Skeletal muscle cell (primary cell): ENCODE measurements around the gene FHIT.

Experiments used
- DNase-seq: peaks from one replicate; pipeline ENCODE4 v3.0.0-alpha.2; 2010; ENCODE audit warnings: low read depth
- H3K4me3 ChIP-seq: 2 replicates; pipeline ENCODE4 v1.5.1; 2011; ENCODE audit warnings: low read depth, mild to moderate bottlenecking, control low read depth, low read length, moderate library complexity

Gene FHIT

GRCh38 chr3:60102154-60102553 is 1149.1 kb downstream of the FHIT start:
- no peak overlapping the region for H3K4me3 ChIP-seq
- DNase-seq: no peak

GRCh38 chr3:60101621-60102020 is 1149.6 kb downstream of the FHIT start:
- no peak for DNase-seq
- H3K4me3 ChIP-seq: no peak overlapping the region

- no peak overlapping the region for H3K4me3 ChIP-seq
- DNase-seq: no peak
Observed at GRCh38 chr3:60096403-60096802, 1154.8 kb downstream of the FHIT start.

GRCh38 chr3:60095930-60096329 is 1155.3 kb downstream of the FHIT start:
- H3K4me3 ChIP-seq: no peak overlapping the region
- DNase-seq: no peak

- DNase-seq: no peak
Observed at GRCh38 chr3:60095516-60095915, 1155.7 kb downstream of the FHIT start.

GRCh38 chr3:60094392-60094947 is 1156.8 kb downstream of the FHIT start:
- no peak overlapping the region for H3K4me3 ChIP-seq
- DNase-seq: no peak

More at GRCh38 chr3:60095516-60095915, 1155.7 kb downstream of the FHIT start:
- no peak overlapping the region for H3K4me3 ChIP-seq

GRCh38 chr3:60090548-60090947 is 1160.7 kb downstream of the FHIT start:
- no peak for DNase-seq
- H3K4me3 ChIP-seq: no peak overlapping the region

- no peak overlapping the region for H3K4me3 ChIP-seq
- no peak for DNase-seq
Observed at GRCh38 chr3:60086811-60087210, 1164.4 kb downstream of the FHIT start.

- no peak for DNase-seq
- no peak overlapping the region for H3K4me3 ChIP-seq
Observed at GRCh38 chr3:60085649-60086048, 1165.6 kb downstream of the FHIT start.

GRCh38 chr3:60081381-60082095 is 1169.7 kb downstream of the FHIT start:
- no peak overlapping the region for H3K4me3 ChIP-seq
- DNase-seq: no peak

GRCh38 chr3:60080648-60081047 is 1170.6 kb downstream of the FHIT start:
- H3K4me3 ChIP-seq: no peak overlapping the region
- DNase-seq: no peak

- DNase-seq: no peak
- H3K4me3 ChIP-seq: no peak overlapping the region
Observed at GRCh38 chr3:60079076-60079475, 1172.2 kb downstream of the FHIT start.

- H3K4me3 ChIP-seq: no peak overlapping the region
Observed at GRCh38 chr3:60076331-60076730, 1174.9 kb downstream of the FHIT start.

GRCh38 chr3:60073942-60074341 is 1177.3 kb downstream of the FHIT start:
- H3K4me3 ChIP-seq: no peak overlapping the region
- DNase-seq: no peak

More at GRCh38 chr3:60076331-60076730, 1174.9 kb downstream of the FHIT start:
- no peak for DNase-seq

GRCh38 chr3:60073228-60073627 is 1178.0 kb downstream of the FHIT start:
- no peak for DNase-seq
- no peak overlapping the region for H3K4me3 ChIP-seq

GRCh38 chr3:60070366-60070765 is 1180.9 kb downstream of the FHIT start:
- no peak for DNase-seq
- H3K4me3 ChIP-seq: no peak overlapping the region

- DNase-seq: no peak
- H3K4me3 ChIP-seq: no peak overlapping the region
Observed at GRCh38 chr3:60065227-60065868, 1185.9 kb downstream of the FHIT start.

- no peak overlapping the region for H3K4me3 ChIP-seq
- peak; percentile 41 for DNase-seq
Observed at GRCh38 chr3:60064210-60065178, 1186.8 kb downstream of the FHIT start.

- no peak overlapping the region for H3K4me3 ChIP-seq
- DNase-seq: no peak
Observed at GRCh38 chr3:60056404-60056803, 1194.8 kb downstream of the FHIT start.

GRCh38 chr3:60055765-60056164 is 1195.5 kb downstream of the FHIT start:
- peak; percentile 20 for DNase-seq
- no peak overlapping the region for H3K4me3 ChIP-seq
